Transverse colon (tissue), 4 donors: Measurements from ENCODE around the gene RPL9. TPM values are rescaled to one million over a fixed set of nuclear protein-coding genes. Genes with fewer than 3 reads are reported as not detected.
A peak's percentile ranks its signal among the peaks of the same experiment; 100 is the strongest.
"Not testable (repeated sequence)": the region's sequence is repeated elsewhere in the genome, so short reads cannot be mapped to it uniquely, and the experiment has no call there.

Experiments
- DNase-seq: peaks from one replicate; pipeline ENCODE4 v3.0.0-alpha.2; 2019
- H3K27ac ChIP-seq, 4 donors: fragments of 200-600 bp; sonication (generic); 2 replicates each; pipeline ENCODE4 v1.5.1; 2016 to 2018; ENCODE audit warnings: inconsistent platforms in 4 of 4
- H3K27me3 ChIP-seq: fragments of 200-600 bp; sonication (generic); 2 replicates; pipeline ENCODE4 v1.5.1; 2017; ENCODE audit warnings: inconsistent platforms
- H3K36me3 ChIP-seq, 4 donors: fragments of 200-600 bp; sonication (generic); 2 replicates each; pipeline ENCODE4 v1.5.1; 2017 to 2019; ENCODE audit warnings: inconsistent platforms in 4 of 4
- H3K4me1 ChIP-seq, 4 donors: fragments of 200-600 bp; sonication (generic); 2 replicates each; pipeline ENCODE4 v1.5.1; 2017 to 2020; ENCODE audit warnings: inconsistent platforms in 4 of 4
- H3K4me3 ChIP-seq, 4 donors: fragments of 200-600 bp; sonication (generic); 1 replicate in 1 of 4; 2 replicates in 3 of 4; pipeline versions ENCODE4 v1.5.1 to v1.6.1; 2017 to 2019; ENCODE audit warnings: inconsistent platforms in 4 of 4
- H3K9me3 ChIP-seq, 2 donors: fragments of 200-600 bp; sonication (generic); 2 replicates each; pipeline ENCODE4 v1.5.1; 2017 to 2019; ENCODE audit warnings: inconsistent platforms in 2 of 2
- CTCF ChIP-seq, 5 experiments: fragments of 200-600 bp in 3 of 5; fragments of 450-650 bp in 2 of 5; sonication (generic) in 3 of 5; IDR thresholded peaks; 1 replicate in 2 of 5; 2 replicates in 3 of 5; pipeline ENCODE4 v1.5.1; 2016 to 2017; ENCODE audit warnings: antibody characterized with exemption in 5 of 5, inconsistent platforms in 3 of 5, mild to moderate bottlenecking in 2 of 5, moderate library complexity in 1 of 5
- EP300 ChIP-seq: sonication (generic); formaldehyde crosslinking; IDR thresholded peaks from one replicate; pipeline ENCODE4 v1.6.1; 2017; ENCODE audit warnings: antibody characterized with exemption, low read depth
- POLR2A ChIP-seq: fragments of 450-650 bp; IDR thresholded peaks from one replicate; pipeline ENCODE4 v1.6.1; 2016; ENCODE audit warnings: antibody characterized with exemption, mild to moderate bottlenecking, moderate library complexity
- POLR2AphosphoS5 ChIP-seq, 3 donors: sonication (generic); formaldehyde crosslinking; IDR thresholded peaks; one replicate each; pipeline ENCODE4 v1.6.1; 2016; ENCODE audit warnings: antibody characterized with exemption in 3 of 3
- WGBS, 2 donors: methylation state at CpG; one replicate each; pipeline ENCODE4 v1.1.5; 2018; ENCODE audit warnings: low coverage in 1 of 2; 5-methylcytosine and 5-hydroxymethylcytosine counted together
- in situ Hi-C, 4 donors: fragments of 200-750 bp; cut with MboI; loops; one replicate each; pipeline versions ENCODE4 v1.15.0 to v1.15.1; 2017; ENCODE audit warnings: low sequenced_read_pairs in 3 of 4, low pct_ligation_motif_present in 1 of 4, low pct_unique_long_range_greater_than_20kb in 1 of 4
- intact Hi-C: fragments of 100-400 bp; cut with DNase I; formaldehyde crosslinking; loops from one replicate; pipeline ENCODE4 v1.15.1; 2023; ENCODE audit warnings: low total_unique reads
- total RNA-seq, 4 donors: library from RNA; depleted of rRNA; stranded (reverse); fragments of >200 nt; gene quantifications; one replicate each; pipeline ENCODE4 v1.1.0, GENCODE V29; 2016

RPL9 gene
- total RNA-seq, 4 donors from 2014 or later: 408 to 2,811 (median 1,755) TPM

- Histone ChIP-seq H3K4me3 (no peak overlapping the region), H3K9me3 (no peaks in the 10 kb centered on the region), H3K36me3 (peaks cover 0 to 22% (median 8%) of the 10 kb centered on the region in 4 donors), H3K4me1 (peaks cover 0 to 26% (median 7%) of the 10 kb centered on the region in 4 donors), H3K27ac (peak overlapping the region in 2 of 4 donors; percentile 18 to 63), H3K27me3 (no peaks in the 10 kb centered on the region)
- no peak for DNase-seq
- 40% methylated on average over 2 of the region's 2 CpGs; no CpG with 5 or more reads in 1 of the 2 donors for WGBS, 2 donors
- in situ Hi-C loops (loop anchor here in 1 of 4 donors (10.0 kb wide), 1 partner anchor 170 kb away; the partner anchor contains the start of gene SMIM14), intact Hi-C loops (loop anchor here (10.0 kb wide), 1 partner anchor 510 kb away; the partner anchor contains the start of gene PDS5A)
- TF ChIP-seq POLR2A (no peak), POLR2AphosphoS5 (IDR thresholded peaks at IDR 0.05) (peak in 1 of 3 donors; percentile 37)
These were observed 6.3 kb upstream of the RPL9 start for GRCh38 chr4:39464886-39465501.

- intact Hi-C loops, in situ Hi-C loops: not testable (repeated sequence)
- WGBS, 2 donors: 0 to 1% methylated on average over 1 to 13 of the region's 13 CpGs
These were observed 589 bp downstream of the RPL9 start for GRCh38 chr4:39458161-39458504.

GRCh38 chr4:39456946-39457763 is 1.6 kb downstream of the RPL9 start:
- WGBS, 2 donors: 42 to 45% methylated on average over 7 to 10 of the region's 10 CpGs
- no peak for DNase-seq
- no peaks in the 10 kb centered on the region for H3K9me3 ChIP-seq
- intact Hi-C loops: no loop called here
- H3K4me1 ChIP-seq: peaks cover 0 to 31% (median 21%) of the 10 kb centered on the region in 4 donors
- peak overlapping the region in 3 of 4 donors; percentile 62 to 70 (median 69) for H3K4me3 ChIP-seq
- H3K36me3 ChIP-seq: peaks cover 0 to 56% (median 21%) of the 10 kb centered on the region in 4 donors
- H3K27me3 ChIP-seq: no peaks in the 10 kb centered on the region
- TF ChIP-seq POLR2A (no peak), CTCF (IDR thresholded peaks at IDR 0.05) (no peak), POLR2AphosphoS5 (IDR thresholded peaks at IDR 0.05) (no peak), EP300 (no peak)
- peak overlapping the region; percentile 94 to 98 (median 96) for H3K27ac ChIP-seq
- in situ Hi-C loops: no loop called here

More at GRCh38 chr4:39458161-39458504, 589 bp downstream of the RPL9 start:
- peak overlapping the region; percentile 94 to 98 (median 96) for H3K27ac ChIP-seq
- peak overlapping the region; percentile 62 to 84 (median 70) for H3K4me3 ChIP-seq
- H3K9me3 ChIP-seq, H3K27me3 ChIP-seq, DNase-seq: not testable (repeated sequence)
- H3K4me1 ChIP-seq: peaks cover 0 to 31% (median 21%) of the 10 kb centered on the region in 4 donors
- peaks cover 0 to 53% (median 23%) of the 10 kb centered on the region in 4 donors for H3K36me3 ChIP-seq

- no peak for DNase-seq
- intact Hi-C loops: no loop called here
- Histone ChIP-seq H3K9me3 (no peaks in the 10 kb centered on the region), H3K36me3 (peaks cover 0 to 61% (median 24%) of the 10 kb centered on the region in 4 donors), H3K4me3 (no peak overlapping the region), H3K4me1 (peaks cover 0 to 29% (median 21%) of the 10 kb centered on the region in 4 donors), H3K27ac (no peak overlapping the region), H3K27me3 (no peaks in the 10 kb centered on the region)
- TF ChIP-seq CTCF (IDR thresholded peaks at IDR 0.05) (no peak), POLR2AphosphoS5 (IDR thresholded peaks at IDR 0.05) (no peak), EP300 (no peak), POLR2A (no peak)
- in situ Hi-C loops: no loop called here
- WGBS, 2 donors: 83 to 85% methylated on average over 6 of the region's 6 CpGs
These were observed 3.2 kb downstream of the RPL9 start for GRCh38 chr4:39455486-39455885.

DNA sequence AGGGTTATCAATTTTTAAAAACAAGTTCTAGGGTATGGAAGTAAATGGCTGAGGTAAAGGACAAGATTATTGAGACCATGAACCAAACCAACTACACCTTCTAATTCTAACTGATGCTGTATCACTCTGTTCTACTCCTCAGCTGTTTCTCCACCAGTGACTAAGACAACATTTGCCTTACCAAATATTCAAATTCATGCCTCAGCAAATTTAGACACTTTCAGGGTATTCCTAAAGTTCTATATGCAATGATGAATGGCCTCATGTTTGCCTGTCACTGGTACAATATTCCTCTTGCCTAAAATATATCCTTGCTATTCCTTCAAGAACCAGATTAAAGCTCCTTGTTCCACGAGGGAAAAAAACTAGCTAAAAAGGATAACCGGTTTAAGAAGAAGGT is 5.0 kb downstream of the RPL9 start:
- Histone ChIP-seq H3K4me3 (no peak overlapping the region), H3K36me3 (peaks cover 0 to 61% (median 24%) of the 10 kb centered on the region in 4 donors), H3K9me3 (no peaks in the 10 kb centered on the region), H3K27ac (no peak overlapping the region), H3K4me1 (peaks cover 0 to 24% (median 18%) of the 10 kb centered on the region in 4 donors), H3K27me3 (no peaks in the 10 kb centered on the region)
- intact Hi-C loops (no loop called here), in situ Hi-C loops (no loop called here)
- 46 to 49% methylated on average over 2 of the region's 2 CpGs for WGBS, 2 donors
- DNase-seq: no peak
- TF ChIP-seq POLR2A (no peak), EP300 (no peak), CTCF (IDR thresholded peaks at IDR 0.05) (no peak), POLR2AphosphoS5 (IDR thresholded peaks at IDR 0.05) (no peak)
